Upper lobe of left lung (tissue), 6 donors: ENCODE results near the gene TOP3B. TPM values are rescaled to one million over a fixed set of nuclear protein-coding genes. Genes with fewer than 3 reads are reported as not detected.

ENCODE experiments used
- ATAC-seq, 2 donors: fragments of 200-7000 bp; cut with Tn5 transposase; one replicate each; pipeline ENCODE4 v1.9.1; 2022; ENCODE audit warnings: mild to moderate bottlenecking in 2 of 2, moderate library complexity in 2 of 2; ENCODE audit not compliant: low FRiP score in 2 of 2
- DNase-seq, 2 donors: peaks; one replicate each; pipeline ENCODE4 v3.0.0-alpha.2; 2019 to 2020
- H3K27ac ChIP-seq, 4 donors: fragments of 200-600 bp; sonication (generic); one replicate each; pipeline ENCODE4 v1.5.1; 2016 to 2019
- H3K27me3 ChIP-seq, 4 donors: fragments of 200-600 bp; sonication (generic); one replicate each; pipeline ENCODE4 v1.5.1; 2017 to 2019
- H3K36me3 ChIP-seq, 4 donors: fragments of 200-600 bp; sonication (generic); one replicate each; pipeline ENCODE4 v1.5.1; 2016 to 2019
- H3K4me1 ChIP-seq, 4 donors: fragments of 200-600 bp; sonication (generic); one replicate each; pipeline ENCODE4 v1.5.1; 2018 to 2019
- H3K4me3 ChIP-seq, 4 donors: fragments of 200-600 bp; sonication (generic); one replicate each; pipeline ENCODE4 v1.5.1; 2017 to 2019; ENCODE audit warnings: mild to moderate bottlenecking in 2 of 4, moderate library complexity in 1 of 4
- H3K9me3 ChIP-seq, 4 donors: fragments of 200-600 bp; sonication (generic); one replicate each; pipeline ENCODE4 v1.5.1; 2018 to 2019
- EP300 ChIP-seq, 4 donors: sonication (generic); formaldehyde crosslinking; IDR thresholded peaks; one replicate each; pipeline ENCODE4 v1.5.1; 2017; ENCODE audit warnings: antibody characterized with exemption in 4 of 4, control low read depth in 2 of 4
- POLR2A ChIP-seq, 4 donors: fragments of 450-650 bp; IDR thresholded peaks; one replicate each; pipeline ENCODE4 v1.5.1; 2016 to 2017; ENCODE audit warnings: antibody characterized with exemption in 4 of 4, mild to moderate bottlenecking in 2 of 4
- POLR2AphosphoS5 ChIP-seq, 2 donors: sonication (generic); formaldehyde crosslinking; IDR thresholded peaks; one replicate each; pipeline ENCODE4 v1.5.1; 2017; ENCODE audit warnings: antibody characterized with exemption in 2 of 2
- WGBS, 2 donors: methylation state at CpG; one replicate each; pipeline ENCODE4 v1.1.5; 2017 to 2018; 5-methylcytosine and 5-hydroxymethylcytosine counted together
- total RNA-seq, 6 donors: library from RNA; depleted of rRNA in 4 of 6; stranded (reverse); fragments of >200 nt in 4 of 6; gene quantifications; one replicate each; pipeline versions ENCODE4 v1.1.0 to v1.2.1, GENCODE V29; 2016 to 2021
- TF ChIP-seq, protein P1 (sequence below), 6 experiments: fragments of 450-650 bp in 4 of 6; fragments of 200-600 bp in 2 of 6; sonication (generic) in 2 of 6; IDR thresholded peaks; one replicate each; pipeline ENCODE4 v1.5.1; 2016 to 2019; ENCODE audit warnings: antibody characterized with exemption in 6 of 6
- donor health status: DM: no; HTN: no; CAD: no; lungs with moderate emphysema.
- donor health status: DM: no; HTN: yes; CAD: no; lungs with severe emphysema.

The TOP3B gene
- 100 to 1,000 TPM in 1 of 6 donors, 10 to 100 TPM in 5; 22.5 to 111 (median 34.0) TPM for total RNA-seq

- peak within 1 kb of the TSS; percentile 71 to 88 (median 82) for H3K4me3 ChIP-seq
- H3K27ac ChIP-seq, result peak within 1 kb of the TSS; percentile 74 to 90 (median 86)
- H3K9me3 ChIP-seq, result no peaks in the 10 kb centered on the region
- peak; percentile 89 to 95 for ATAC-seq
- H3K36me3 ChIP-seq, result peaks cover 0 to 6% (median 3%) of the 10 kb centered on the region in 4 donors
- no peaks in the 10 kb centered on the region for H3K27me3 ChIP-seq
- TF ChIP-seq EP300 (IDR thresholded peaks at IDR 0.05), result no peak
- TF ChIP-seq, protein P1, sequence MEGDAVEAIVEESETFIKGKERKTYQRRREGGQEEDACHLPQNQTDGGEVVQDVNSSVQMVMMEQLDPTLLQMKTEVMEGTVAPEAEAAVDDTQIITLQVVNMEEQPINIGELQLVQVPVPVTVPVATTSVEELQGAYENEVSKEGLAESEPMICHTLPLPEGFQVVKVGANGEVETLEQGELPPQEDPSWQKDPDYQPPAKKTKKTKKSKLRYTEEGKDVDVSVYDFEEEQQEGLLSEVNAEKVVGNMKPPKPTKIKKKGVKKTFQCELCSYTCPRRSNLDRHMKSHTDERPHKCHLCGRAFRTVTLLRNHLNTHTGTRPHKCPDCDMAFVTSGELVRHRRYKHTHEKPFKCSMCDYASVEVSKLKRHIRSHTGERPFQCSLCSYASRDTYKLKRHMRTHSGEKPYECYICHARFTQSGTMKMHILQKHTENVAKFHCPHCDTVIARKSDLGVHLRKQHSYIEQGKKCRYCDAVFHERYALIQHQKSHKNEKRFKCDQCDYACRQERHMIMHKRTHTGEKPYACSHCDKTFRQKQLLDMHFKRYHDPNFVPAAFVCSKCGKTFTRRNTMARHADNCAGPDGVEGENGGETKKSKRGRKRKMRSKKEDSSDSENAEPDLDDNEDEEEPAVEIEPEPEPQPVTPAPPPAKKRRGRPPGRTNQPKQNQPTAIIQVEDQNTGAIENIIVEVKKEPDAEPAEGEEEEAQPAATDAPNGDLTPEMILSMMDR (IDR thresholded peaks at IDR 0.05), result peak in 1 of 6 experiments; percentile 33
- peak in 3 of 4 donors; percentile 19 to 70 (median 41) for TF ChIP-seq POLR2A (IDR thresholded peaks at IDR 0.05)
- TF ChIP-seq POLR2AphosphoS5 (IDR thresholded peaks at IDR 0.05), result peak; percentile 60 to 63
- peaks cover 10 to 33% (median 17%) of the 10 kb centered on the region in 4 donors for H3K4me1 ChIP-seq
- DNase-seq, result peak; percentile 88 to 95
- 0% methylated on average over 9 to 54 of the region's 54 CpGs for WGBS, 2 donors
Measured at GRCh38 chr22:21982338-21982965, at the start of gene TOP3B. Gene TOP3B, minus strand, starts transcription at chr22:21982787. Its CDS starts 7,078 bp downstream, at chr22:21975709.

- WGBS, 2 donors, result 78% methylated on average over 9 of the region's 9 CpGs
- Histone ChIP-seq H3K4me1 (no peaks in the 10 kb centered on the region), H3K4me3 (no peak overlapping the region), H3K27me3 (no peaks in the 10 kb centered on the region), H3K9me3 (no peaks in the 10 kb centered on the region), H3K27ac (no peak overlapping the region), H3K36me3 (no peaks in the 10 kb centered on the region)
- TF ChIP-seq EP300 (IDR thresholded peaks at IDR 0.05) (no peak), POLR2AphosphoS5 (IDR thresholded peaks at IDR 0.05) (no peak), POLR2A (IDR thresholded peaks at IDR 0.05) (no peak)
- TF ChIP-seq, protein P1 (IDR thresholded peaks at IDR 0.05), result no peak
- DNase-seq (peak in 1 of 2 donors; percentile 56), ATAC-seq (no peak)
Measured at GRCh38 chr22:22031183-22031945, 48.8 kb upstream of the TOP3B start.

- WGBS, 2 donors, result 51 to 56% methylated on average over 5 to 7 of the region's 7 CpGs
- ATAC-seq (no peak), DNase-seq (no peak)
- Histone ChIP-seq H3K27me3 (no peaks in the 10 kb centered on the region), H3K4me1 (no peaks in the 10 kb centered on the region), H3K4me3 (no peak overlapping the region), H3K36me3 (no peaks in the 10 kb centered on the region), H3K9me3 (no peaks in the 10 kb centered on the region), H3K27ac (no peak overlapping the region)
- TF ChIP-seq POLR2A (IDR thresholded peaks at IDR 0.05) (no peak), POLR2AphosphoS5 (IDR thresholded peaks at IDR 0.05) (no peak), EP300 (IDR thresholded peaks at IDR 0.05) (no peak)
- TF ChIP-seq, protein P1 (IDR thresholded peaks at IDR 0.05), result no peak
Measured at GRCh38 chr22:22030493-22031182, 48.1 kb upstream of the TOP3B start.

DNA sequence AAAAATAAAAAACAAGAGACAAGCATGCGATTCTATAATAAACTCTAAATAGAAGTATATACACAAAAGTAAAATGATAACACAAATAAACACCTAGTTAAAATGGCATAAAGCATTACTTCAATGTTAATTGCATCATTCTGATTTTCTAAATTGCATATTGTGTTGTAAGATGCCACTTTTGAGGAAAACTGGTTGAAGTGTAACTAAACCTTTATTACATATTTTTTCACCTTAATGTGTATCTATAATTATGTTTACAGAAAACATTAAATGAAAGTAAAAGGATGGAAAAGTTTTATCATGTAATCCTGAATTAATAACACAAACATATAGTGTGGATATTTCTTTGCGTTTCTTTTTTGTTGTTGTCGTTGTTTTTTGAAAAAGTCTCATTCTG, 45.4 kb upstream of the TOP3B start:
- ATAC-seq (no peak), DNase-seq (no peak)
- TF ChIP-seq EP300 (IDR thresholded peaks at IDR 0.05) (no peak), POLR2A (IDR thresholded peaks at IDR 0.05) (no peak), POLR2AphosphoS5 (IDR thresholded peaks at IDR 0.05) (no peak)
- TF ChIP-seq, protein P1 (IDR thresholded peaks at IDR 0.05), result no peak
- 94 to 95% methylated on average over 3 of the region's 3 CpGs for WGBS, 2 donors
- Histone ChIP-seq H3K27ac (no peak overlapping the region), H3K27me3 (no peaks in the 10 kb centered on the region), H3K9me3 (no peaks in the 10 kb centered on the region), H3K36me3 (no peaks in the 10 kb centered on the region), H3K4me3 (no peak overlapping the region), H3K4me1 (no peaks in the 10 kb centered on the region)
